Gastroesophageal sphincter (tissue), 4 donors: ENCODE results near the gene CEMIP2. TPM values are rescaled to one million over a fixed set of nuclear protein-coding genes. Genes with fewer than 3 reads are reported as not detected.

Experiments used
- ATAC-seq: fragments of 150-250 bp; one replicate; pipeline ENCODE4 v1.9.1; 2016; ENCODE audit warnings: mild to moderate bottlenecking, moderate library complexity
- H3K27ac ChIP-seq, 4 donors: fragments of 200-600 bp; sonication (generic) in 3 of 4; 1 replicate in 3 of 4; 2 replicates in 1 of 4; pipeline ENCODE4 v1.5.1; 2016 to 2019
- H3K27me3 ChIP-seq: fragments of 200-600 bp; sonication (generic); one replicate; pipeline ENCODE4 v1.5.1; 2019
- H3K36me3 ChIP-seq, 2 donors: fragments of 200-600 bp; sonication (generic); one replicate each; pipeline ENCODE4 v1.5.1; 2019; ENCODE audit warnings: control low read depth in 1 of 2
- H3K4me1 ChIP-seq, 3 donors: fragments of 200-600 bp; sonication (generic); 1 replicate in 2 of 3; 2 replicates in 1 of 3; pipeline ENCODE4 v1.5.1; 2016 to 2019; ENCODE audit warnings: control low read depth in 2 of 3
- H3K4me3 ChIP-seq, 2 donors: fragments of 200-600 bp; sonication (generic); one replicate each; pipeline ENCODE4 v1.5.1; 2019; ENCODE audit warnings: mild to moderate bottlenecking in 1 of 2, moderate library complexity in 1 of 2
- H3K9me3 ChIP-seq, 3 donors: fragments of 200-600 bp; sonication (generic); one replicate each; pipeline ENCODE4 v1.5.1; 2017 to 2019; ENCODE audit warnings: control low read depth in 2 of 3
- EP300 ChIP-seq: sonication (generic); formaldehyde crosslinking; IDR thresholded peaks from one replicate; pipeline ENCODE4 v1.6.1; 2017; ENCODE audit warnings: antibody characterized with exemption, mild to moderate bottlenecking
- POLR2A ChIP-seq, 2 donors: fragments of 450-650 bp; IDR thresholded peaks; one replicate each; pipeline ENCODE4 v1.6.1; 2017; ENCODE audit warnings: antibody characterized with exemption in 2 of 2, mild to moderate bottlenecking in 2 of 2, moderate library complexity in 1 of 2
- POLR2AphosphoS5 ChIP-seq: sonication (generic); formaldehyde crosslinking; IDR thresholded peaks from one replicate; pipeline ENCODE4 v1.6.1; 2017; ENCODE audit warnings: antibody characterized with exemption
- WGBS, 2 donors: methylation state at CpG; one replicate each; pipeline ENCODE4 v1.1.5; 2018; ENCODE audit warnings: low coverage in 1 of 2; 5-methylcytosine and 5-hydroxymethylcytosine counted together
- total RNA-seq, 4 donors: library from RNA; depleted of rRNA; stranded (reverse); fragments of >200 nt; gene quantifications; one replicate each; pipeline ENCODE4 v1.1.0, GENCODE V29; 2016
- TF ChIP-seq, protein P1 (sequence below), 4 experiments: fragments of 200-600 bp in 2 of 4; fragments of 450-650 bp in 2 of 4; sonication (generic) in 1 of 4; IDR thresholded peaks; one replicate each; pipeline ENCODE4 v1.5.1; 2017 to 2019; ENCODE audit warnings: antibody characterized with exemption in 4 of 4, mild to moderate bottlenecking in 2 of 4, moderate library complexity in 2 of 4

CEMIP2 gene
- total RNA-seq, 4 donors from 2014 or later = 8.1 to 84.5 (median 17.4) TPM

DNA sequence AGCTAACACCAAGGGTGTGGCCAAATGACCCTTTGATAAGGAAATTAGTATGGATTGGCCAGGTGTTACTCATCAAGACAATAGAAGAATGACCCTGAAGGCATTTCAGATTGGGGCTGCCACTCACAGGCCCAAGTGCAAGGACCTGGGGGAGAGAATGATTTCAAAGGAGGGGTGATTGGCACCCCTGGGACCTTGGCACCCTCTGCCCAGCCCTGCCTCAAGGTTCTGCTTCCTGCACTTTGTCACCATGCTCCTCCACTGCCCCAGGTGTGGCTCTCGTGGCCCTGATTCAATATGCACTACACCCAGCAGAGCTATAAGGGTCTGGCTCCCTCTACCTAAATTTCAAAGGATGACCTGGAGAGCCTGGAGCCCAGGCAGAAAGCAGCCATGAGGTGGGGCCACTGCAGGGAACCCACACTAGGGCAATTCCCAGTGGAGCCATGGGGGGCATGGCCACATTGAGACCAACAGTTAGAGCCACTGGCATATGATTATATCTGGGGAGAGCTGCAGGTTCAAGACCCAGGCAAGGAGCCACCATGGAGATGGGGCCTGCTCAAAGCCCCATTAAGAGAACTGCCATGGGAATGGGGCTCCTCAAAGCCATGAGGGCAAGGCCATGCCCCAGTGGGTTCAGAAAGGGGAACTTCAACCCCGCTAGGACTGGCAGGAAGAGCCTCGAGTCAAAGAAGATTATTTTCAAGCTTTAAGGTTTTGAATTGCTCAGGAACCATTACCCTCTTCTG, 93.0 kb downstream of the CEMIP2 start:
- H3K4me1 ChIP-seq = peaks cover 0 to 18% (median 3%) of the 10 kb centered on the region in 3 donors
- H3K36me3 ChIP-seq = no peaks in the 10 kb centered on the region
- no peaks in the 10 kb centered on the region for H3K27me3 ChIP-seq
- no peaks in the 10 kb centered on the region for H3K9me3 ChIP-seq
- TF ChIP-seq POLR2A (IDR thresholded peaks at IDR 0.05) (no peak), POLR2AphosphoS5 (no peak), EP300 (no peak)
- TF ChIP-seq, protein P1, sequence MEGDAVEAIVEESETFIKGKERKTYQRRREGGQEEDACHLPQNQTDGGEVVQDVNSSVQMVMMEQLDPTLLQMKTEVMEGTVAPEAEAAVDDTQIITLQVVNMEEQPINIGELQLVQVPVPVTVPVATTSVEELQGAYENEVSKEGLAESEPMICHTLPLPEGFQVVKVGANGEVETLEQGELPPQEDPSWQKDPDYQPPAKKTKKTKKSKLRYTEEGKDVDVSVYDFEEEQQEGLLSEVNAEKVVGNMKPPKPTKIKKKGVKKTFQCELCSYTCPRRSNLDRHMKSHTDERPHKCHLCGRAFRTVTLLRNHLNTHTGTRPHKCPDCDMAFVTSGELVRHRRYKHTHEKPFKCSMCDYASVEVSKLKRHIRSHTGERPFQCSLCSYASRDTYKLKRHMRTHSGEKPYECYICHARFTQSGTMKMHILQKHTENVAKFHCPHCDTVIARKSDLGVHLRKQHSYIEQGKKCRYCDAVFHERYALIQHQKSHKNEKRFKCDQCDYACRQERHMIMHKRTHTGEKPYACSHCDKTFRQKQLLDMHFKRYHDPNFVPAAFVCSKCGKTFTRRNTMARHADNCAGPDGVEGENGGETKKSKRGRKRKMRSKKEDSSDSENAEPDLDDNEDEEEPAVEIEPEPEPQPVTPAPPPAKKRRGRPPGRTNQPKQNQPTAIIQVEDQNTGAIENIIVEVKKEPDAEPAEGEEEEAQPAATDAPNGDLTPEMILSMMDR (IDR thresholded peaks at IDR 0.05) = no peak
- no peak overlapping the region for H3K4me3 ChIP-seq
- no peak for ATAC-seq
- no peak overlapping the region for H3K27ac ChIP-seq
- WGBS, 2 donors = 64 to 80% methylated on average over 1 to 2 of the region's 3 CpGs

DNA sequence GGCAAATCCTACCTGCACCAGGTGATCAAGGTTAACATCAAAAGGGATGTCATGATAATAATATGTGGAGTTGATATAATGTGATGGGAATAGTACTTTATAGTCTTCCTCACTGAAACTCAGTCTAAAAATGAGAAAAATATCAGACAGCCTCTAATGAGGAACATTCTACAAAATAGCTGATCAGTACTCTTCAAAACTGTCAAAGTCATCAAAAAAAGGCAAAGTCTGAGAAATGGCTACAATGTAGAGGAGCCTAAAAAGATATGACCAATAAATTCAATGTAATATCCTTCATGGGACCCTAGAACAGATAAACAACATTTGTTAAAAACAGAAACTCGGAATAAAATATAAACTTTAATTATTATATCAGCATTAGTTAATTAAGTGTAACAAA, 95.7 kb downstream of the CEMIP2 start:
- H3K27ac ChIP-seq = no peak overlapping the region
- H3K36me3 ChIP-seq = no peaks in the 10 kb centered on the region
- WGBS, 2 donors = 80 to 100% methylated on average over 1 of the region's 1 CpG
- H3K27me3 ChIP-seq = no peaks in the 10 kb centered on the region
- TF ChIP-seq, protein P1 (IDR thresholded peaks at IDR 0.05) = no peak
- TF ChIP-seq POLR2A (IDR thresholded peaks at IDR 0.05) = no peak
- TF ChIP-seq EP300 = no peak
- ATAC-seq = no peak
- no peaks in the 10 kb centered on the region for H3K9me3 ChIP-seq
- no peak overlapping the region for H3K4me3 ChIP-seq
- H3K4me1 ChIP-seq = peaks cover 0 to 13% (median 0%) of the 10 kb centered on the region in 3 donors

DNA sequence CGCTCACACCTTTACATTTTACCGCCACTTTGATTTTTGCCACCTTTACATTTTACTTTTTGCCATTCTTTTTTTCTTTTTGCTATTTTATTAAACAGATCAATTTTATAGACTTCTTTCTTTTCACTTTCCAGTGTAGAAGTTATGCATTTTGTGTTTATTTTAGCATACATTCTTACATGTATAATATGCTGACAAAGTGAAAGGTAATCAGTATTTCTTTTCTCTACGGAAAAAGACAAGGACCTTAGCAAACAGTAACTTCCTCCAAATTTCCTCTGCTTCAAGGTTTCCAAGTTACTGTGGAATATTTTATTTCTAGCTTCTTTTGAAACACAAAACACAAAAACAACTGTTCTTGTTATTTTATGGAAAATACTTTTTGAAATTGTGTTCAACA, 97.0 kb downstream of the CEMIP2 start:
- no peak for ATAC-seq
- no peak overlapping the region for H3K4me3 ChIP-seq
- no peaks in the 10 kb centered on the region for H3K27me3 ChIP-seq
- peaks cover 0 to 11% (median 0%) of the 10 kb centered on the region in 3 donors for H3K4me1 ChIP-seq
- 82 to 87% methylated on average over 3 of the region's 3 CpGs for WGBS, 2 donors
- H3K36me3 ChIP-seq = no peaks in the 10 kb centered on the region
- H3K27ac ChIP-seq = no peak overlapping the region
- TF ChIP-seq POLR2A (IDR thresholded peaks at IDR 0.05) (no peak), EP300 (no peak), POLR2AphosphoS5 (no peak)
- TF ChIP-seq, protein P1 (IDR thresholded peaks at IDR 0.05) = no peak
- no peaks in the 10 kb centered on the region for H3K9me3 ChIP-seq

DNA sequence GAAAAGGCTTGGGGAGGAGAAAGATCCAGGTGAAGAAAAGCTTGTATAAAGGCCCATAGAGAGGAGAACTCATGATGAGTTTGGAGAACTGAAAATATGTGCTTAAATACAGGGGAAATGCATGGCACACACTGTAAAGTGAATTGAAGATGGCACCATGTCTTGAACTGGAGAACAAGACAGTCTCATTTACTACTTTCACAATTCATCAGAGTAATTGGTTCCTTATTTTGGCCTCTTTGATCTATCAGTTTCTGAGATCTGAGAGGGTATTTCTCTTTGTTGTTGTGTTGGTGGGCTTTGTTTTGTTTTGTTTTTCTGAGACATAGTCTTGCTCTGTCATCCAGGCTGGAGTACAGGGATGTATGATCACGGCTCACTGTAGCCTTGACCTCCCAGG, 98.2 kb downstream of the CEMIP2 start:
- TF ChIP-seq POLR2A (IDR thresholded peaks at IDR 0.05) (no peak), POLR2AphosphoS5 (no peak), EP300 (no peak)
- TF ChIP-seq, protein P1 (IDR thresholded peaks at IDR 0.05) = no peak
- H3K4me1 ChIP-seq = peaks cover 0 to 11% (median 0%) of the 10 kb centered on the region in 3 donors
- H3K36me3 ChIP-seq = no peaks in the 10 kb centered on the region
- no peak for ATAC-seq
- H3K4me3 ChIP-seq = no peak overlapping the region
- H3K27ac ChIP-seq = no peak overlapping the region
- H3K27me3 ChIP-seq = no peaks in the 10 kb centered on the region
- H3K9me3 ChIP-seq = no peaks in the 10 kb centered on the region
- WGBS, 2 donors = 71 to 92% methylated on average over 1 of the region's 1 CpG
